Measurements from ENCODE around the gene STK26.

STK26 gene

DNA sequence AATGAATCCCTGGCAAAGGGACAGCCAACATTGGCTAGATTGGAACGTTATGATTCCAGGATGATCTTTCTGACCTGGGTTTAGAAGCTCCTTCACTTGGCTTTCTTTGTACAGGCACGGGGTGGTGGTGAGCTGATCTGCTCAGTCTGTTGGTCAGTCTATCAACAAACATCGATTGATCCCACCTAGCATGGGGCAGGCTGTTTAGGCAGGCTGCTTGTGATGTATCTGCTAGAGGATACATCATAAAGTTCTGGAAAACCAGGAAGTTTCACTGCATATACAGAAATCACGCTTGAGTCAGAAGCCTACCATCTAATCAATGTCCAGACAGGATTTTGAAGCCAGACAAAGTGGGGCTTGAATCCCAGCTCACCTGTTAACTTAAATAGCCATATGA lies 97.8 kb downstream of the STK26 start:
- TF ChIP-seq, protein P1, sequence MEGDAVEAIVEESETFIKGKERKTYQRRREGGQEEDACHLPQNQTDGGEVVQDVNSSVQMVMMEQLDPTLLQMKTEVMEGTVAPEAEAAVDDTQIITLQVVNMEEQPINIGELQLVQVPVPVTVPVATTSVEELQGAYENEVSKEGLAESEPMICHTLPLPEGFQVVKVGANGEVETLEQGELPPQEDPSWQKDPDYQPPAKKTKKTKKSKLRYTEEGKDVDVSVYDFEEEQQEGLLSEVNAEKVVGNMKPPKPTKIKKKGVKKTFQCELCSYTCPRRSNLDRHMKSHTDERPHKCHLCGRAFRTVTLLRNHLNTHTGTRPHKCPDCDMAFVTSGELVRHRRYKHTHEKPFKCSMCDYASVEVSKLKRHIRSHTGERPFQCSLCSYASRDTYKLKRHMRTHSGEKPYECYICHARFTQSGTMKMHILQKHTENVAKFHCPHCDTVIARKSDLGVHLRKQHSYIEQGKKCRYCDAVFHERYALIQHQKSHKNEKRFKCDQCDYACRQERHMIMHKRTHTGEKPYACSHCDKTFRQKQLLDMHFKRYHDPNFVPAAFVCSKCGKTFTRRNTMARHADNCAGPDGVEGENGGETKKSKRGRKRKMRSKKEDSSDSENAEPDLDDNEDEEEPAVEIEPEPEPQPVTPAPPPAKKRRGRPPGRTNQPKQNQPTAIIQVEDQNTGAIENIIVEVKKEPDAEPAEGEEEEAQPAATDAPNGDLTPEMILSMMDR (IDR thresholded peaks at IDR 0.05; ENCODE audit: insufficient read depth, low read depth, low read length, missing control alignments) = no peak
- DNase-seq (ENCODE audit: low read depth) = no peak
- H3K4me3 ChIP-seq (ENCODE audit: low read depth, low read length) = no peak overlapping the region

Measured in GM12865 (cell line).